PFSK-1 (cell line): ENCODE data around the gene HAS3.

Experiments
- POLR2AphosphoS5 ChIP-seq: IDR thresholded peaks from 2 replicates; pipeline ENCODE4 v1.6.1; 2012; ENCODE audit warnings: low read depth, mild to moderate bottlenecking, control low read depth, low read length, moderate library complexity
- REST ChIP-seq, 2 experiments: IDR thresholded peaks; 2 replicates each; pipeline versions ENCODE4 v1.6.1 to v1.8.0; 2011 to 2012; ENCODE audit warnings: low read depth in 2 of 2, low read length in 2 of 2, control low read depth in 1 of 2, inconsistent platforms in 1 of 2, mild to moderate bottlenecking in 1 of 2, moderate library complexity in 1 of 2; ENCODE audit not compliant: insufficient read depth in 1 of 2
- SIN3A ChIP-seq: IDR thresholded peaks from 2 replicates; pipeline ENCODE4 v1.6.1; 2012; ENCODE audit warnings: mild to moderate bottlenecking, low read length, moderate library complexity, borderline replicate concordance; ENCODE audit not compliant: insufficient read depth
- TAF1 ChIP-seq: IDR thresholded peaks from 2 replicates; pipeline ENCODE4 v1.6.1; 2012; ENCODE audit warnings: low read length, control low read depth, borderline replicate concordance; ENCODE audit not compliant: insufficient read depth

- TF ChIP-seq TAF1 (no peak), POLR2AphosphoS5 (0 out of 2 replicates have a peak, but pooled peaks have one; percentile 9), REST (IDR thresholded peaks at IDR 0.05; ENCODE audit: insufficient read depth in 1 of 2, low read depth in 2 of 2, low read length in 2 of 2) (no peak), SIN3A (no peak)
Measured at GRCh38 chr16:69130461-69130860, 25.0 kb downstream of the HAS3 start.
